MG63 (cell line): Measurements from ENCODE around the gene GRM7. TPM values are rescaled to one million over a fixed set of nuclear protein-coding genes. Genes with fewer than 3 reads are reported as not detected.

Source experiments
- DNase-seq: peaks from one replicate; pipeline ENCODE4 v3.0.0-alpha.2; 2020
- H3K27me3 ChIP-seq: fragments of 250-450 bp; sonication (Bioruptor Pico); 2 replicates; pipeline ENCODE4 v1.5.1; 2020; ENCODE audit warnings: mild to moderate bottlenecking, moderate library complexity
- H3K36me3 ChIP-seq: fragments of 250-450 bp; sonication (Bioruptor Pico); 2 replicates; pipeline ENCODE4 v1.5.1; 2020; ENCODE audit warnings: mild to moderate bottlenecking, moderate library complexity
- H3K4me3 ChIP-seq: fragments of 250-450 bp; sonication (Bioruptor Pico); 2 replicates; pipeline ENCODE4 v1.5.1; 2020; ENCODE audit warnings: mild to moderate bottlenecking, moderate library complexity
- H3K9me3 ChIP-seq: fragments of 250-450 bp; sonication (Bioruptor Pico); 2 replicates; pipeline ENCODE4 v1.5.1; 2020; ENCODE audit warnings: mild to moderate bottlenecking, moderate library complexity
- total RNA-seq: library from RNA; depleted of rRNA; stranded (reverse); fragments of >200 nt; shearing (Covaris generic); gene quantifications from 2 replicates; pipeline ENCODE4 v1.2.3, GENCODE V29; 2014; ENCODE audit warnings: low replicate concordance; rRNA removed

The GRM7 gene
- total RNA-seq: not detected in 2 replicates

DNA sequence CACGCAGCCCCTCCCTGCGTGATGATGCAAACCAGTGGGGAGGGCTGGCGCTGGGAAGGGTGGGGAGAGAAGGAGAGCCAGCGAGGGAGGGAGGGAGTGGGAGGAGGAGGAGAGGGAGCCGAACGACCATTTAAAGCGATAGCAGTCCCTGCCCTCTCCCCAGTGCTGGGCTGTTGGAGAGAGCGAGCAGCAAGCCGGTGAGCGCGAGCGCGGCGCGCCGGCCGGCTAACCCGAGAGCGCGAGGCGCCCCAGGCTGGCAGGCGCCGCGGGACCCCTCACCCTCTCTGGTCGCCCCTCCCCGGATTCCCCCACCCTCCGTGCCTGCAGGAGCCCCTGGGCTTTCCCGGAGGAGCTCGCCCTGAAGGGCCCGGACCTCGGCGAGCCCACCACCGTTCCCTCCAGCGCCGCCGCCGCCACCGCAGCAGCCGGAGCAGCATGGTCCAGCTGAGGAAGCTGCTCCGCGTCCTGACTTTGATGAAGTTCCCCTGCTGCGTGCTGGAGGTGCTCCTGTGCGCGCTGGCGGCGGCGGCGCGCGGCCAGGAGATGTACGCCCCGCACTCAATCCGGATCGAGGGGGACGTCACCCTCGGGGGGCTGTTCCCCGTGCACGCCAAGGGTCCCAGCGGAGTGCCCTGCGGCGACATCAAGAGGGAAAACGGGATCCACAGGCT lies at the start of gene GRM7:
Gene GRM7, plus strand, starts transcription at position 162 of the 671 bp plus-strand sequence.
- H3K4me3 ChIP-seq: no peak within 1 kb of the TSS
- no peaks in the 10 kb centered on the region for H3K9me3 ChIP-seq
- H3K27me3 ChIP-seq: peaks cover 12% of the 10 kb centered on the region
- no peak for DNase-seq
- no peaks in the 10 kb centered on the region for H3K36me3 ChIP-seq

GRCh38 chr3:6821411-6821810 lies 39.5 kb upstream of the GRM7 start:
- H3K9me3 ChIP-seq: no peaks in the 10 kb centered on the region
- no peaks in the 10 kb centered on the region for H3K27me3 ChIP-seq
- H3K36me3 ChIP-seq: no peaks in the 10 kb centered on the region
- H3K4me3 ChIP-seq: no peak overlapping the region
- no peak for DNase-seq

DNA sequence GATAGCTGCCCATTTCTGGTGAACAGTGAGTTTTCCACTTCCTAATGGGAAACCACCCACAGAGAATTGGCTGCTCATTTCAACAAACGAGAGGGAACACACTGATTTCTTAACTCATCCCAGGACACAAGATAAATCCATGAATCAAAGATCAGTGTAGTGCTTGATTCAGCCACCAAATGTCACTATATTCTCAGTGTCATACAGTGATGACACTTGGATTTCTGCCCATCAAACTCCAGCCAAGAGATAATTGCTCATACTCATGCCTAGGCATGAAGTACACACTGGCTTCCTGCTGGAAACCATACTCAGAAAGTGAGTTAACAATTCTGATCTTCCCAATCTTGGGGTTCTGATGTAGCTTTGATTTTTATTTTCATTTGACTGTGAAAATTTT lies 35.4 kb upstream of the GRM7 start:
- Histone ChIP-seq H3K27me3 (no peaks in the 10 kb centered on the region), H3K36me3 (no peaks in the 10 kb centered on the region), H3K9me3 (no peaks in the 10 kb centered on the region), H3K4me3 (no peak overlapping the region)
- no peak for DNase-seq

- no peaks in the 10 kb centered on the region for H3K27me3 ChIP-seq
- no peaks in the 10 kb centered on the region for H3K9me3 ChIP-seq
- DNase-seq: no peak
- H3K4me3 ChIP-seq: no peak overlapping the region
- no peaks in the 10 kb centered on the region for H3K36me3 ChIP-seq
Measured at GRCh38 chr3:6827453-6827852, 33.5 kb upstream of the GRM7 start.

DNA sequence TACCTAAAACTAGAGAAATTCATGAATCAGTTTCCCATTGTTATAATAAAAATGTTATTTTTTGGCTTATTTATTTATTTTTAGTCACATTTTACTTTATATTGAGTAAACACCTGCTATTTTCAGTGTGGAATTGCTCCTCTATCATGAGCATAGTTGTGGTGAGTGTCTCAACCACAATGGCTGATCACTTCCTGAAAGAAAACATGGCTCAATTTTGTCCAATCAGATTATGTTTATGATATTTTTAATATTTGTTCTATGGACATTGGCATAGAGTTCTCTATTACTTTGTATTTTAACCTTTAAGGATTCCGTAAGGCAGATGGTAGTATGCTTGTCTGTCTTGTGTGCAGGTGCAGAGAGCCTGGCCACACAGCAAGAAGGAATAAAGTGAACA lies 16.2 kb upstream of the GRM7 start:
- H3K9me3 ChIP-seq: no peaks in the 10 kb centered on the region
- H3K36me3 ChIP-seq: no peaks in the 10 kb centered on the region
- no peak overlapping the region for H3K4me3 ChIP-seq
- no peaks in the 10 kb centered on the region for H3K27me3 ChIP-seq
- no peak for DNase-seq

DNA sequence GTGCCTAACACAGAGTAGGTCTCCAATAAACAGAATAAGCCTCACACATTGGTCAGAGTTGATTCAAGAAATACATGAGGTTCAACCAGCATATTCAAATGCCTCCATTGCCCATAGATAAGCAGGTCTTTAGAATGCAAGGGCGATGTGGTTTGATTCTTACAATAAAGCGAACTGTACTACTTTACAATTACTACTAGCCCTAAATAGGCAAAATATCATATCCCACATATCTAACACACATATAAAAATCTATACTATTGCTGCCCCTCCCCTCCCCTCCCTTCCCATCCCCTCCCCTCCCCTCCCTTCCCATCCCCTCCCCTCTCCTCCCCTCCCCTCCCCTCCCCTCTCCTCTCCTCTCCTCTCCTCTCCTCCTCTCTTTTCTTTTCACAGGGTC lies 6.7 kb upstream of the GRM7 start:
- no peak overlapping the region for H3K4me3 ChIP-seq
- DNase-seq: no peak
- no peaks in the 10 kb centered on the region for H3K36me3 ChIP-seq
- no peaks in the 10 kb centered on the region for H3K27me3 ChIP-seq
- no peaks in the 10 kb centered on the region for H3K9me3 ChIP-seq

DNA sequence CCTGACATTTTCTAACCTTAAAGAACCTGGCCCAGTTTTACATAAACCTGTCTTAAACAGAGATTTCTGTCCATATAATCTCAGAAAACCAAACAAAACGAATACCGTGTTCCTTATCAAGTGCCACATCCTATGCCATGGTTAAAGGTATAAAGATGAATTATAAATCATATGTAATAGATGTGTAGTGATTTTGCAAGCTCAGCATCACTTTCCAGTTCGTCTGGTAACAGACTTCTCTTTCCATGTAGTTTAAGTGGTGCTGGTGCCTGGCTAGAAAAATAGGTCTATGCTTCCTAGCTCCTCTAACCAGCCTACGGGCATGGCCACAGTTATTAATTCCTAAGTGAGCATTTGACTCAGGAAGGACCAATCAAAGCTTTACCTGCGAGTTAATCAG lies 3.4 kb upstream of the GRM7 start:
- H3K9me3 ChIP-seq: no peaks in the 10 kb centered on the region
- no peak for DNase-seq
- no peaks in the 10 kb centered on the region for H3K36me3 ChIP-seq
- peaks cover 12% of the 10 kb centered on the region for H3K27me3 ChIP-seq
- no peak overlapping the region for H3K4me3 ChIP-seq

DNA sequence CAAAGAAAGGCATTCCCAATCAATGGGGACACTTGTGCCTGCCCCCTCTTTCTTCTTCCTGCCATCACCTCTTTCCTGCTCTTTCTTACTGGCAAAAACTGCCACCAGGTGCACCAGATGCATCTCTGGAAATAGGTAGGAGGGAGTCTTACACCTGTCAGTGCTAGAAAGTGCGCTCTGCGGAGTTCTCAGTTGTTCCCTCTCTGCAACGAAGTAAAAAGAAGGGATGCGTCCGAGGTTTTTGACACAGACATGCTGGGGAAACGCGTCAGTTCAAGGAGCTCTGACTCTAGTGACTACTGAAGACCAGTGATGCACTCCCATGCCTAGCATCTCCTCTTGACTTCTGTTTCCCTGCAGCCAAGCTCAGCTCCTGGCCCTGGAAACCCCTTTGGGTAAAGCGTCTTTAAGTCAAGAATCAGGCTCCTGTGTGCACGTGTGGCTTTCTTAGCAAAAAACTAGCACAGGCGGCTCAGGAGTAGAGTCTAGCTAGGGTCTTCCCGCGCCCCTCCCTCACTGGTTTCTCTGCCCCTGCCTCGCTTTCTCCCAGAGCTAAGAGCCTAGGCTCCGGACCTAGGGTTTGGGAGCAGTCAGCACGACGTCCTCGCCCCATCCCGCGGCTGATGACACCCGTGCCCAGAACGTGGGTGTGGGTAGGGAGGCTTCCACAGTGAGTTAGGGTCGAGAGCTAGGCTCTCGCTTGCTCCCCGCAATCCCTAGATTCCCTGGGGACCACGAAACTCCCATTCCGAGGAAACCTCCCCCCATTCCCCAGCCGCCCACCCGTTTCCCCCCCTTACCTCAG lies 564 bp upstream of the GRM7 start:
- Histone ChIP-seq H3K4me3 (no peak overlapping the region), H3K36me3 (no peaks in the 10 kb centered on the region), H3K9me3 (no peaks in the 10 kb centered on the region), H3K27me3 (peaks cover 12% of the 10 kb centered on the region)
- DNase-seq: no peak

DNA sequence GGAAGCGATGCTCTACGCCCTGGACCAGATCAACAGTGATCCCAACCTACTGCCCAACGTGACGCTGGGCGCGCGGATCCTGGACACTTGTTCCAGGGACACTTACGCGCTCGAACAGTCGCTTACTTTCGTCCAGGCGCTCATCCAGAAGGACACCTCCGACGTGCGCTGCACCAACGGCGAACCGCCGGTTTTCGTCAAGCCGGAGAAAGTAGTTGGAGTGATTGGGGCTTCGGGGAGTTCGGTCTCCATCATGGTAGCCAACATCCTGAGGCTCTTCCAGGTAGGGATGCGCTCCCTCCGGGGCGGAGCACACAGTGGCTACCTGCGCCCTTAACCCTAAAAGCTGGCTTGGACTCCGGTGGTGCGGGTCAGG lies 698 bp downstream of the GRM7 start:
- no peaks in the 10 kb centered on the region for H3K9me3 ChIP-seq
- no peak overlapping the region for H3K4me3 ChIP-seq
- DNase-seq: no peak
- H3K27me3 ChIP-seq: peaks cover 12% of the 10 kb centered on the region
- no peaks in the 10 kb centered on the region for H3K36me3 ChIP-seq

DNA sequence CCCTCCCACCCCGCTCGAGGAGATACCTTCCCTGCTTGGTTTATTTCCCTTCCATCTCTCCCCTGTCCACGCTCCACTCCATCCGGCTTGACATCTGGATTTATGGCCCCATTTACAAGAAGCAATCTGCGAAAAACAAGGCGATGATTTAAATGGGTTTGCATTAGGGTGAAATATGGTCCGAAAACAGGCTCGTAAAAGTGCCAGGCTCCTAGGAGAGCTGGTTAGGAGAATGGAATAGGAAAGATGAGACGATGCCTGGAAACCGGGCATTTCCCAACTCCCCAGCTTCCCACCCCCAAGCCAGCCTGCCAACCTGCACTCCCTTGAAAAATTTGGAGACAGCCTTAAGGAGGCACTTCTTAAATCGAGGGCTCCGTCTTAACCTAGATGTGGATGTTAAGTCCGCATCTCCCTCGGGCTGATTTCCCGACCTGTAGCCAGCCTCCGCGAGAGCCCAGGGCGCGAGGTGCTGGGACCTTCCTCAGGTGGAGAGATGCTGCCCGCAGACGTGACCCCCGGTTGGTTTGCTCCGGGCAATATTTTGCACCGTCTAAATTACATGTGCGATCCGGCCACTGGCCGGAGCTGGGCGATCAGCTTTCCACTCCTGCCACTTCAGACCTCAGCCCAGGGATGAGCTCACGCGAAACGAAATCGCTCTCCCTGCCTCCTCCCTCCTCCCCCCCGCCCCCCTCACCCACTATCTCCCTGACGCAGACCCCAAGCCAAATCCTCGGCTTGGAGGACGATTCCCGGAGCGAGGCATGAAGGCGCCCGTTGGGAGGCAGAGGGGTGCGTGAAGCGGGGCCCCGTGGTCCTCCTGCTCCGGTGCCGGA lies 1.3 kb downstream of the GRM7 start:
- Histone ChIP-seq H3K4me3 (no peak overlapping the region), H3K36me3 (no peaks in the 10 kb centered on the region), H3K9me3 (no peaks in the 10 kb centered on the region), H3K27me3 (peaks cover 12% of the 10 kb centered on the region)
- DNase-seq: no peak

DNA sequence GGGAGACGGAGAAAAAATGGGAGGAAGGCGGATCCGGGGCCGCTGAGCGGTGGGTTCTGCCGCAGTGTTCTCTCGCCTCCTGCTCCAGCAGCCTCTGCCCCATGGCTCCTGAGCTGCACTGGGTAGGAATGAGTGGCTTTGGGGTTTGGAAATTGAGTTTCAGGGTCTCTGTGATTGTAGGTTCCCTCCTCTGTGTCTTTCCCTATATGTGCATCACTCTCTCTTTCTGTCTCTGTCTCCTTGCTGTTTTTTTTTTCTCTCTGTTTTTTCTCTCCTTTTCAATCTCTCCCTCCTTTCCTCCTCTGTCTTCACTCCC lies 1.9 kb downstream of the GRM7 start:
- Histone ChIP-seq H3K4me3 (no peak overlapping the region), H3K36me3 (no peaks in the 10 kb centered on the region), H3K9me3 (no peaks in the 10 kb centered on the region), H3K27me3 (peaks cover 12% of the 10 kb centered on the region)
- DNase-seq: no peak

- no peaks in the 10 kb centered on the region for H3K36me3 ChIP-seq
- H3K9me3 ChIP-seq: no peaks in the 10 kb centered on the region
- peaks cover 2% of the 10 kb centered on the region; the same call in 1 of the 2 replicates for H3K27me3 ChIP-seq
- no peak for DNase-seq
- H3K4me3 ChIP-seq: no peak overlapping the region
Measured at GRCh38 chr3:6867269-6867668, 6.4 kb downstream of the GRM7 start.

DNA sequence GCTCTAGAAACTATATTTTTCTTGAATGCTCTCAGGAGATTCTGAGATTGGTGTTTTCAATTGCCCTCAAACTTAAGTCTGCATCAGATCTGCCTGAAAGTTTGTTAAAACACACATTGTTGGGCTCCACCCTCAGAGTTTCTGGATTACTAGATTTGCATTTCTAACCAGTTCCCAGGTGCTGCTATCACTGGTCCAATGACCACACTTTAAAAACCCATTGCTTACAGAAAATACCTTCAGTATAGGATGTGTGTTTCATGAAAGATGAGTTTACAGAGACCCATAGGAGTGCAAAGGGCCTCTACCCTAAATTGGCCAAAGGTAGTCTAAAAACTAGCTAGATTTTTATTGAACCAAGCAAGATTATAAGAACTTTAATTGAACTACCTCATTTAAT lies 17.8 kb downstream of the GRM7 start:
- Histone ChIP-seq H3K36me3 (no peaks in the 10 kb centered on the region), H3K27me3 (no peaks in the 10 kb centered on the region), H3K9me3 (no peaks in the 10 kb centered on the region), H3K4me3 (no peak overlapping the region)
- DNase-seq: no peak

GRCh38 chr3:6912240-6912639 lies 51.3 kb downstream of the GRM7 start:
- DNase-seq: no peak
- Histone ChIP-seq H3K27me3 (no peaks in the 10 kb centered on the region), H3K9me3 (no peaks in the 10 kb centered on the region), H3K4me3 (no peak overlapping the region), H3K36me3 (no peaks in the 10 kb centered on the region)

GRCh38 chr3:6915898-6916297 lies 55.0 kb downstream of the GRM7 start:
- H3K36me3 ChIP-seq: no peaks in the 10 kb centered on the region
- H3K27me3 ChIP-seq: no peaks in the 10 kb centered on the region
- H3K9me3 ChIP-seq: no peaks in the 10 kb centered on the region
- no peak for DNase-seq
- H3K4me3 ChIP-seq: no peak overlapping the region

DNA sequence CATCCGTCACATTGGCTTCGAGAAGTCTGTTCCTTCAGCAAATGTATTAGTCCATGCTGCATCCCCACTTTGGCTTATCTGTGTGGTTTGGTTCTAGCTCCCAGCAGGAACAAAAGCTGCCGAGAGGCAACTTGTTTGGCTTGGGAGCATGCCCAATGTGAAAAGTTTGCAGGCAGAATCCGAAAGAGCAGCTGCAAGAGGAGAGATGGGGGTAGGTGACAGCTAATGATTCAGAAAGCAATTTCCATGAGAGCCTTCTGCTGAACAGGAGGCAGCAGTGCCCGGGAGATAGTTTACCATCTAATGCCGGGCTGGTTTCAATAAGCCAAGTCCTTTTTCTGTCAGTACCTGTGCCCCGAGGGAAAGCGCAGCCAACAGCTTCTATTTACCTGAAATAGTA lies 60.2 kb downstream of the GRM7 start:
- Histone ChIP-seq H3K36me3 (no peaks in the 10 kb centered on the region), H3K9me3 (no peaks in the 10 kb centered on the region), H3K27me3 (no peaks in the 10 kb centered on the region), H3K4me3 (no peak overlapping the region)
- no peak for DNase-seq

DNA sequence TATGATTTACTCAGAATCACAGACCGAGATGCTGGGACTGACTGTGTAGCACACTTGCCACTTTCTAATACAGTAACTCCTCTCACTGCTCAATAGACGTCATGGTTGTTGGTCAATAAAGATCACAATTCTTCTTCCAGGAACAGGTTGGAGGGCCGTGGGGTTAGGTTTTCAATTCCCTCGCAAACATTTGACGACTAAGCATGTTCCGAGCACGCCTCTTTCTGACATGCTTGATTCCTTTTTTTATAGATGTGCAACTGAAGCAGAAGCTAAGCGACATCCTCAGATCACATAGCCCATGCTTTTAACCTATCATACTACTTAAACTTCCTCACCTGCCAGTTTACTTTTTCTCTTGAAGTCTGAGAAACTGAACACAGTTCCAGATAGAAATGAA lies 61.0 kb downstream of the GRM7 start:
- Histone ChIP-seq H3K36me3 (no peaks in the 10 kb centered on the region), H3K4me3 (no peak overlapping the region), H3K9me3 (no peaks in the 10 kb centered on the region), H3K27me3 (no peaks in the 10 kb centered on the region)
- DNase-seq: no peak
